ENCODE data around the gene ARHGAP30. TPM values are rescaled to one million over a fixed set of nuclear protein-coding genes. Genes with fewer than 3 reads are reported as not detected.

ARHGAP30 gene
- total RNA-seq, 1 experiment from 2014 or later: 0.39 TPM

GRCh38 chr1:161085165-161085564, 15.5 kb upstream of the ARHGAP30 start:
- no TSS peak for BruUV-seq (replicated peaks)
- intact Hi-C loops (cut with micrococcal nuclease): no loop called here
- POLR2A ChIA-PET: interaction anchor here (0.9 to 1.4 kb wide), 2 partner anchors 33 to 46 kb away, joined by 3 to 4 read pairs; partner anchors contain the start of genes NIT1, PFDN2 and TSTD1
- RAD21 ChIA-PET (ENCODE audit: low non-redundant PET in 1 of 2, low total read pairs in 2 of 2, uncharacterized antibody in 2 of 2, unreplicated experiment in 2 of 2): no interaction called here
- TF ChIP-seq ZBTB33 (IDR thresholded peaks at IDR 0.05; ENCODE audit: extremely low read depth, insufficient replicate concordance, low read length) (no peak), EGR1 (IDR thresholded peaks at IDR 0.05; ENCODE audit: low read depth) (no peak), POLR2AphosphoS5 (IDR thresholded peaks at IDR 0.05; ENCODE audit: low read depth, low read length) (no peak), CBX3 (IDR thresholded peaks at IDR 0.05; ENCODE audit: low read depth) (no peak), ZFX (IDR thresholded peaks at IDR 0.05) (no peak)
- Histone ChIP-seq H3K36me3 (ENCODE audit: control insufficient read depth in 1 of 2, insufficient read depth in 2 of 2, low read length in 2 of 2) (no peaks in the 10 kb centered on the region), H3K79me2 (ENCODE audit: insufficient read depth, low read length) (no peaks in the 10 kb centered on the region), H3K9ac (ENCODE audit: low read length) (no peak overlapping the region), H3K4me2 (ENCODE audit: low read length) (peak overlapping the region; percentile 73), H3K9me2 (ENCODE audit: insufficient read depth) (no peaks in the 10 kb centered on the region), H3K27ac (ENCODE audit: low read depth, low read length) (no peak overlapping the region), H3K9me3 (ENCODE audit: control insufficient read depth in 1 of 2, insufficient read depth in 1 of 2, low read depth in 1 of 2, low read length in 2 of 2) (no peaks in the 10 kb centered on the region), H4K20me1 (ENCODE audit: insufficient read depth) (no peaks in the 10 kb centered on the region), H3K27me3 (ENCODE audit: insufficient read depth, low read length) (no peaks in the 10 kb centered on the region), H2AFZ (ENCODE audit: low read depth, low read length, poor library complexity, severe bottlenecking) (no peak overlapping the region), H3K4me3 (replicated peaks in 1 of 2; ENCODE audit: low read depth in 1 of 2, low read length in 2 of 2) (no peak overlapping the region), H3K4me1 (ENCODE audit: control insufficient read depth in 1 of 2, insufficient read depth in 2 of 2, low read length in 2 of 2) (peaks cover 38 to 93% of the 10 kb centered on the region in 2 experiments)
- ATAC-seq (no peak), DNase-seq (ENCODE audit: low read depth, low spot score) (no peak)
- CTCF ChIA-PET: interaction anchor here (1.2 to 2.4 kb wide), 3 partner anchors 12 to 14 kb away, joined by 3 to 9 read pairs (median 5); partner anchors contain the start of gene KLHDC9

- H3K4me2 ChIP-seq (ENCODE audit: low read length): peak overlapping the region; percentile 73
Measured at GRCh38 chr1:161084597-161084988, 14.9 kb upstream of the ARHGAP30 start.

More at GRCh38 chr1:161084597-161084988, 14.9 kb upstream of the ARHGAP30 start:
- H3K4me3 ChIP-seq (replicated peaks in 1 of 2; ENCODE audit: low read depth in 1 of 2, low read length in 2 of 2): no peak overlapping the region
- peaks cover 38 to 92% of the 10 kb centered on the region in 2 experiments for H3K4me1 ChIP-seq (ENCODE audit: control insufficient read depth in 1 of 2, insufficient read depth in 2 of 2, low read length in 2 of 2)
- no TSS peak for BruUV-seq (replicated peaks)
- H3K9me3 ChIP-seq (ENCODE audit: control insufficient read depth in 1 of 2, insufficient read depth in 1 of 2, low read depth in 1 of 2, low read length in 2 of 2): no peaks in the 10 kb centered on the region
- intact Hi-C loops (cut with micrococcal nuclease): no loop called here
- no peak overlapping the region for H2AFZ ChIP-seq (ENCODE audit: low read depth, low read length, poor library complexity, severe bottlenecking)
- ChIA-PET POLR2A (interaction anchor here (1.4 kb wide), 1 partner anchor 46 kb away, joined by 4 read pairs; the partner anchor contains the start of gene TSTD1), CTCF (interaction anchor here (0.9 to 2.4 kb wide), 4 partner anchors 12 to 87 kb away, joined by 3 to 9 read pairs (median 4); partner anchors contain the start of gene KLHDC9), RAD21 (ENCODE audit: low non-redundant PET in 1 of 2, low total read pairs in 2 of 2, uncharacterized antibody in 2 of 2, unreplicated experiment in 2 of 2) (no interaction called here)
- H3K27me3 ChIP-seq (ENCODE audit: insufficient read depth, low read length): no peaks in the 10 kb centered on the region
- no peak for DNase-seq (ENCODE audit: low read depth, low spot score)
- H3K79me2 ChIP-seq (ENCODE audit: insufficient read depth, low read length): no peaks in the 10 kb centered on the region
- ATAC-seq: no peak
- no peak for TF ChIP-seq JUND (IDR thresholded peaks at IDR 0.05)
- no peak for TF ChIP-seq POLR2A (IDR thresholded peaks at IDR 0.05; ENCODE audit: borderline replicate concordance, extremely low read depth, insufficient read depth, insufficient read length)
- no peak for TF ChIP-seq RAD21 (IDR thresholded peaks at IDR 0.05; ENCODE audit: low read depth)
- TF ChIP-seq ZFX (IDR thresholded peaks at IDR 0.05): no peak
- no peak for TF ChIP-seq ELF1 (IDR thresholded peaks at IDR 0.05; ENCODE audit: borderline replicate concordance, low read depth)
- TF ChIP-seq EGR1 (IDR thresholded peaks at IDR 0.05; ENCODE audit: low read depth): no peak
- no peak for TF ChIP-seq TCF7L2 (IDR thresholded peaks at IDR 0.05; ENCODE audit: borderline replicate concordance, extremely low read depth, insufficient read depth, insufficient read length)
- TF ChIP-seq SP1 (IDR thresholded peaks at IDR 0.05; ENCODE audit: low read depth): no peak
- no peak for TF ChIP-seq ATF3 (IDR thresholded peaks at IDR 0.05)
- TF ChIP-seq CEBPB (IDR thresholded peaks at IDR 0.05; ENCODE audit: low read depth): no peak
- no peak for TF ChIP-seq FOSL1 (IDR thresholded peaks at IDR 0.05; ENCODE audit: low read depth)
- TF ChIP-seq EZH2phosphoT487 (IDR thresholded peaks at IDR 0.05; ENCODE audit: borderline replicate concordance): no peak
- H4K20me1 ChIP-seq (ENCODE audit: insufficient read depth): no peaks in the 10 kb centered on the region
- no peaks in the 10 kb centered on the region for H3K36me3 ChIP-seq (ENCODE audit: control insufficient read depth in 1 of 2, insufficient read depth in 2 of 2, low read length in 2 of 2)
- no peak overlapping the region for H3K9ac ChIP-seq (ENCODE audit: low read length)
- no peaks in the 10 kb centered on the region for H3K9me2 ChIP-seq (ENCODE audit: insufficient read depth)
- H3K27ac ChIP-seq (ENCODE audit: low read depth, low read length): no peak overlapping the region
